ENCODE measurements around the gene PNPLA6.

PNPLA6 gene

GRCh38 chr19:7492558-7492957 is 43.0 kb upstream of the PNPLA6 start:
- H3K4me3 ChIP-seq (replicated peaks; ENCODE audit: low read depth, low read length): no peak overlapping the region
- TF ChIP-seq CTCF (IDR thresholded peaks at IDR 0.05; ENCODE audit: insufficient read depth, low read length, poor library complexity, severe bottlenecking): no peak
- no peaks in the 10 kb centered on the region for H3K36me3 ChIP-seq (ENCODE audit: control insufficient read depth, insufficient read depth, low read length)
- DNase-seq (ENCODE audit: extremely low read depth, insufficient read length): no peak
- no peaks in the 10 kb centered on the region for H3K27me3 ChIP-seq (replicated peaks; ENCODE audit: control insufficient read depth, insufficient read depth, low read length)

- Histone ChIP-seq H3K36me3 (ENCODE audit: control insufficient read depth, insufficient read depth, low read length) (no peaks in the 10 kb centered on the region), H3K27me3 (replicated peaks; ENCODE audit: control insufficient read depth, insufficient read depth, low read length) (no peaks in the 10 kb centered on the region), H3K4me3 (replicated peaks; ENCODE audit: low read depth, low read length) (no peak overlapping the region)
- no peak for DNase-seq (ENCODE audit: extremely low read depth, insufficient read length)
- TF ChIP-seq CTCF (IDR thresholded peaks at IDR 0.05; ENCODE audit: insufficient read depth, low read length, poor library complexity, severe bottlenecking): no peak
Observed at GRCh38 chr19:7494416-7495098, 41.0 kb upstream of the PNPLA6 start.

GRCh38 chr19:7497292-7497691 is 38.2 kb upstream of the PNPLA6 start:
- no peaks in the 10 kb centered on the region for H3K27me3 ChIP-seq (replicated peaks; ENCODE audit: control insufficient read depth, insufficient read depth, low read length)
- H3K4me3 ChIP-seq (replicated peaks; ENCODE audit: low read depth, low read length): no peak overlapping the region
- H3K36me3 ChIP-seq (ENCODE audit: control insufficient read depth, insufficient read depth, low read length): no peaks in the 10 kb centered on the region
- TF ChIP-seq CTCF (IDR thresholded peaks at IDR 0.05; ENCODE audit: insufficient read depth, low read length, poor library complexity, severe bottlenecking): peak; percentile 47
- no peak for DNase-seq (ENCODE audit: extremely low read depth, insufficient read length)

- Histone ChIP-seq H3K27me3 (replicated peaks; ENCODE audit: control insufficient read depth, insufficient read depth, low read length) (no peaks in the 10 kb centered on the region), H3K4me3 (replicated peaks; ENCODE audit: low read depth, low read length) (peak overlapping the region; percentile 40), H3K36me3 (ENCODE audit: control insufficient read depth, insufficient read depth, low read length) (no peaks in the 10 kb centered on the region)
- DNase-seq (ENCODE audit: extremely low read depth, insufficient read length): no peak
- no peak for TF ChIP-seq CTCF (IDR thresholded peaks at IDR 0.05; ENCODE audit: insufficient read depth, low read length, poor library complexity, severe bottlenecking)
Observed at GRCh38 chr19:7500811-7501450, 34.6 kb upstream of the PNPLA6 start.

- H3K36me3 ChIP-seq (ENCODE audit: control insufficient read depth, insufficient read depth, low read length): no peaks in the 10 kb centered on the region
- DNase-seq (ENCODE audit: extremely low read depth, insufficient read length): no peak
- TF ChIP-seq CTCF (IDR thresholded peaks at IDR 0.05; ENCODE audit: insufficient read depth, low read length, poor library complexity, severe bottlenecking): no peak
Observed at GRCh38 chr19:7502552-7502951, 33.0 kb upstream of the PNPLA6 start.

More at GRCh38 chr19:7502552-7502951, 33.0 kb upstream of the PNPLA6 start:
- Histone ChIP-seq H3K27me3 (replicated peaks; ENCODE audit: control insufficient read depth, insufficient read depth, low read length) (no peaks in the 10 kb centered on the region), H3K4me3 (replicated peaks; ENCODE audit: low read depth, low read length) (no peak overlapping the region)
